GM21528 (cell line): ENCODE results near the gene TMEM86B.

Source experiments
- ATAC-seq: cut with Tn5 transposase; IDR thresholded peaks from one replicate; pipeline ENCODE4 v1.9.1; 2021; ENCODE audit warnings: mild to moderate bottlenecking, moderate library complexity; ENCODE audit not compliant: unreplicated experiment, low FRiP score

The TMEM86B gene

GRCh38 chr19:55257461-55258420, 29.2 kb upstream of the TMEM86B start:
- ATAC-seq, result peak; percentile 2

- ATAC-seq, result no peak
Observed at GRCh38 chr19:55256562-55257460, 28.2 kb upstream of the TMEM86B start.

GRCh38 chr19:55255618-55256423, 27.3 kb upstream of the TMEM86B start:
- ATAC-seq, result no peak

DNA sequence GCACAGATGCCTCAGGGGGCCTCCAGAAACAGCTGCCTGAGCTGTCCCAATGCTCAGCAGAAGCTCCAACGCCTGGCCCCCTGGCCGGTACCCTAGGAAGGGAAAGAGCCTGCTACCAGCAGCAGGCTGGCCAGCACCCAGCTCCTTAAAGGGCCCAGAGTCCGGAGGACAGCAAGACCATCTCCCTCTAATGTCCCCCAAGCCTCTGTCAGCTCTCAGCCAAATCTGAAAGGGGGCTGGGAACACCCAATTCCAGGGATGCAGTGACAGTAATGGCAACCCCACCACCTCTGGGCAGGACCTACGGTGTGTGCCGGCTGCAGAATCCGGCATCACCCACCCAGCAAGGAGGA, 26.0 kb upstream of the TMEM86B start:
- no peak for ATAC-seq

- ATAC-seq, result peak; percentile 31
Observed at GRCh38 chr19:55253842-55254624, 25.5 kb upstream of the TMEM86B start.

- no peak for ATAC-seq
Observed at GRCh38 chr19:55252760-55253663, 24.4 kb upstream of the TMEM86B start.

DNA sequence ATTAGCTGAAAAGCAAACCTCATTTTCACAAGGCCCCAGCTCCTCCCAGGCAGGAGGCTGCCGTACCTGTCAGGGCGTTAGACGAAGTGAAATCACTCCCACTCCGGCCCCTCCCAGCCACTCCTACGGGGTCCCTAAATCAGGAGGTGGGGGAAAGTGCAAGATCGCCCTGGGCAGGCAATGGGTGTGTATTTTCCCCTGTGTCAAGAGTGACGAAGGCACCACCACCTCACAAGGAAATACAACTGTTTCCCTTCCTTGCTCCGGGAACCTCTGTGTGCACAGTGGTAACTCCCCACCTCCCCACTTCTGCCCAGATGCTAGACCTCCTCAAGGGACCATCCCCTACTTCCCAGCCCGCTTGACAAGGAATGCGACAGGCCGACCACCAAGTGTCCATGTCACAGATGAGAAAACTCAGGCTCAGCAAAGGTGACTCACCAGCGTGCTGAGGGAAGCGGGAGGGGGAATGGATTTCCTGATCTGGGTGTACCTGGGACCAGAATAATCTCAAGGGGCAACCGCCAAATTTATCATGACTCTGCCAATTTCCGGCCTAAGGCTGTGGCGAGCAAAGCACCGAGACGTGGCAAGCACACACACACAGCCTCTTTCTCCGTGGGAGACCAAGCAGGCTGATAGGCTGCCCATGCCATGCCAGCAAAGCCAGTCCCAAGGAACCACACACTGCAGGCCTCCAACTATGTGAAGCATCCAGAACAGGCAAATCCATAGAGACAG, 22.9 kb upstream of the TMEM86B start:
- no peak for ATAC-seq

DNA sequence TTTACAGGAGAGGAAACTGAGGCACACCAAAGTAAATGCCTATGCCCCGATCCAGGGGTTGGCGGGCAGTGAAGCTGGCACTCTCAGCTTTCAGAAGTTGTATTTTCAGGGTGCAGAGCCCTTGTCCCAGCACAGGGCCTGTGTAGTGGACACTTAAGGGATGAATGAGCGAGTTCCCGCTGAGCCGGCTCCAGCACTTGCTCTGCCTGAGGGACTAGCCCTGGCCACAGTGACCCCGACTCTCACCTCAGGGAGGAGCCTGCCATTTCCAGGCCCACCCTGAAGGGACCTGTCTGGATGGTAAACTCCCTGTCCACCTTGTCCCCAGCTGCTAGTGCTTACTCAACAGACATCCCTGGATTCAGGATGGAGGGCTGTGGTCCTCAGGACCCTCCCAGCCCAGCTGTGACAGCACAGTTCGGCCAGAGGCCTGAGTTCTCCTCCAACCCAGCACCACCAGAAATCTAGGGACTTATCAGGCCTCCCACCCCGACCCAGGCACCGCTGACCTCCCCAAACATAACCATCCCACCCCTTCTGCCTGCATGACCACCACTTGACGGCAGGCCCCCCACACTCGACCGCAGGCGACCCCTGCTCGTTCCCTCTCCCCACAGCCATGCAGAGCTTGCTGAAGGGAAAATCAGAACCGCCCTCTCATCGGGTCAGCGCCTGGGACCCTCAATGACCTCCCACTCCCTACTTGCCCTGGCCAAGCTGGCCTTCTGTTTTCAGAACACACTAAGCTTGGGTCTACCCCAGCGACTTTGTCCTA, 21.9 kb upstream of the TMEM86B start:
- no peak for ATAC-seq

GRCh38 chr19:55249841-55250240, 21.3 kb upstream of the TMEM86B start:
- no peak for ATAC-seq

DNA sequence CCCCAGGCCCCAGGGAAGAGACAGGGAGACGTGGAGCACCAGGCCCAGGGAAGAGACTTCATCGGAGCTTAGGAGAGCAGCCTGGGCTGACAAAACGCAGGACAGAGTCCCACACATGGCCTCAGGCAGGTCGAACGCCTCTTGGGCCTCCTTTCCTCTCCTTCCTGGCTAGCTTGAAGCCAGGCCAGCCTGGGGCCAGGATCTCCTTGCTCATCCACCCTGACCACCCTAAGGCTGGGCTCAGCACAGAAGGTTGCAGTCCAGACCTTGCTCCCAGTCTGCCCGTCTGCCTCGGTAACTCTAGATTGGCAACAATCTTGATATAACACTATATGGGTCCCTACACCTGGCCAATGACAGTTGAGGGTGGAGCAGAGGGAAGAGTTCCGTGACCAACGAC, 20.1 kb upstream of the TMEM86B start:
- no peak for ATAC-seq

DNA sequence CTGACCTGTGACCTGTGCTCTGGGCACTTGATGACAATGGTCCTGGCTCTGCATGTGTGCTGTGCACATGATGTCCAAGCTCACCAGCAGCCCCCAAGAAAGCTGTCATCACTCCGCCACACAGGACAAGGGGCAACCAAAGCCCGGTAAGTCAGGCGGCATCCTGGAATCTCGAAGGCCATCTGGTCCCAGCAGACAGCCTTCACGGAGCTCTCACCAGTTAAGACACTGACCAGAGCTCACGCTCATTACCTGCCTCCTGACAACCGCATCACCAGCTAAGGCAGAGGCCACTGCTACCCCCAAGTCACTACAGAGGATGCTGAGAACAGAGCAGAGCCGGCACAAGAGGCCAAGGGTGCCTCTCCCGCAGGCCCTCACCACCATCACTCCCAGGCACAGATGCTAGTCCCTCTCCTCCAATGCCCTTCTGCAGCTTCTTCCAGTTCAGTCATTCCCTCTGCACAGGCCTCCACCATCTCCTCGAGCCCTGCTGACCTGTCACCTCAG, 19.7 kb upstream of the TMEM86B start:
- no peak for ATAC-seq

GRCh38 chr19:55247621-55248099, 19.1 kb upstream of the TMEM86B start:
- no peak for ATAC-seq

- no peak for ATAC-seq
Observed at GRCh38 chr19:55246462-55247451, 18.2 kb upstream of the TMEM86B start.

- no peak for ATAC-seq
Observed at GRCh38 chr19:55245236-55245904, 16.8 kb upstream of the TMEM86B start.

DNA sequence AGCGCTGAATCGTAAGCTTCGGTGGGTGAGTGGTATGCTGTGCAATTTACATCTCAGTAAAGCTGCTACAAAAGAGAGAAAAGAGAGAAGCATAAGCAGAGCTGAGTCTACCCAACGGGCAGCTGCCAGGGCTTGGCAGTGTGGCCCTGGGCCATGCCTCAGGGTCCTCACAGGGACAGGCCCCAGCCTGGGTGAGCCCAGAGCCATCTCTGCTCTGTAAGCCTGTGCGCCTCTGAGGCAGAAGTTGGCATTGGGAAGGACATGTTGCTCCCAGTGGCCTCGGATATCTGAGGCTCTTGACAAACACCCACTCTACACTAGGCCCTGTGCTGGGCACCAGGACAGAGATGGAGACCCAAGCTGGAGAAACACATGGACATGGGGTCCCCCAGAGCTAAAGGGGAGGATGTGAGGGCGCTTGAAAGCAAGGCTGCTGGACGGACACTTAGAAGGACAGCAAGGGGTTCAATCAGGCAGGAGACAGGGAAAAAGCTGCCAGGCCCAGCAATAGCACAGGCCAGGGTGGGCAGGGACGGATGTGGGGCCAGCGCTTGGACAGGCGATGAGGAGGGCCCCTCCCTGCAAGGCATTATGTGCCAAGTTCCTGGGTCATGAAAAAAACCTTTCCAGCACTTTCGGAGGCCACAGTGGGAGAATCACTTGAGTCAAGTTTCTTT, 15.6 kb upstream of the TMEM86B start:
- no peak for ATAC-seq
